NB4 (cell line): ENCODE results near the gene NKD1.

Experiments used
- DNase-seq: peaks from one replicate; pipeline ENCODE4 v3.0.0; 2010; ENCODE audit warnings: low read depth
- H3K4me3 ChIP-seq: one replicate; pipeline ENCODE4 v1.5.1; 2011; ENCODE audit warnings: mild to moderate bottlenecking, low read depth, low read length, moderate library complexity
- CTCF ChIP-seq: IDR thresholded peaks from one replicate; pipeline ENCODE4 v1.5.1; 2012; ENCODE audit warnings: low read depth, low read length
- MYC ChIP-seq: IDR thresholded peaks from 2 replicates; pipeline ENCODE4 v1.6.1; 2011; ENCODE audit warnings: low read depth, low read length
- POLR2A ChIP-seq: IDR thresholded peaks from 2 replicates; pipeline ENCODE4 v1.6.1; 2011; ENCODE audit warnings: mild to moderate bottlenecking; ENCODE audit not compliant: insufficient read length; ENCODE audit errors: extremely low read depth

Gene NKD1

GRCh38 chr16:50697881-50698767 lies 149.9 kb downstream of the NKD1 start:
- TF ChIP-seq CTCF (no peak), MYC (no peak), POLR2A (no peak)
- no peak overlapping the region for H3K4me3 ChIP-seq
- DNase-seq: peak; percentile 45
